ENCODE results near the gene AUNIP.

The AUNIP gene

GRCh38 chr1:25787760-25788166 lies 71.5 kb downstream of the AUNIP start:
- DNase-seq: no peak

- DNase-seq: no peak
These were observed 72.1 kb downstream of the AUNIP start for GRCh38 chr1:25786887-25787759.

GRCh38 chr1:25785333-25786067 lies 73.8 kb downstream of the AUNIP start:
- no peak for DNase-seq

- DNase-seq: no peak
These were observed 74.6 kb downstream of the AUNIP start for GRCh38 chr1:25784575-25785051.
